Measurements from ENCODE around the gene RPS25.
"Not testable (repeated sequence)": the region's sequence is repeated elsewhere in the genome, so short reads cannot be mapped to it uniquely, and the experiment has no call there.

The RPS25 gene

GRCh38 chr11:119018074-119018938, at the start of gene RPS25, which contains the start of gene TRAPPC4:
Gene RPS25 (minus strand): TSS chr11:119018343. CDS start chr11:119018284, 59 bp downstream.
Gene TRAPPC4 (plus strand): TSS chr11:119018766. CDS start chr11:119018796, 30 bp downstream.
- peak within 1 kb of the TSS; percentile 88 for H3K4me3 ChIP-seq (ENCODE audit: low read depth, low read length)
- TF ChIP-seq CTCF (IDR thresholded peaks at IDR 0.05; ENCODE audit: borderline replicate concordance, insufficient read depth, low read depth, low read length): no peak

GRCh38 chr11:119067371-119068222, 49.5 kb upstream of the RPS25 start, which contains the start of gene VPS11:
Gene VPS11 (plus strand): TSS chr11:119067818. CDS start chr11:119067824, 6 bp downstream.
- H3K4me3 ChIP-seq (ENCODE audit: low read depth, low read length): peak within 1 kb of the TSS; percentile 76
- no peak for TF ChIP-seq CTCF (IDR thresholded peaks at IDR 0.05; ENCODE audit: borderline replicate concordance, insufficient read depth, low read depth, low read length)

GRCh38 chr11:119065369-119065768, 47.2 kb upstream of the RPS25 start:
- no peak overlapping the region for H3K4me3 ChIP-seq (ENCODE audit: low read depth, low read length)
- peak; percentile 72 for TF ChIP-seq CTCF (IDR thresholded peaks at IDR 0.05; ENCODE audit: borderline replicate concordance, insufficient read depth, low read depth, low read length)

- H3K4me3 ChIP-seq (ENCODE audit: low read depth, low read length): no peak overlapping the region
- TF ChIP-seq CTCF (IDR thresholded peaks at IDR 0.05; ENCODE audit: borderline replicate concordance, insufficient read depth, low read depth, low read length): no peak
Observed at GRCh38 chr11:119062779-119063178, 44.6 kb upstream of the RPS25 start.

- no peak overlapping the region for H3K4me3 ChIP-seq (ENCODE audit: low read depth, low read length)
- no peak for TF ChIP-seq CTCF (IDR thresholded peaks at IDR 0.05; ENCODE audit: borderline replicate concordance, insufficient read depth, low read depth, low read length)
Observed at GRCh38 chr11:119061256-119061655, 43.1 kb upstream of the RPS25 start.

GRCh38 chr11:119059128-119059527, 41.0 kb upstream of the RPS25 start:
- not testable (repeated sequence) for H3K4me3 ChIP-seq (ENCODE audit: low read depth, low read length)

GRCh38 chr11:119057000-119057769, 39.0 kb upstream of the RPS25 start, which contains the start of gene HYOU1:
Gene HYOU1 (minus strand): TSS chr11:119057205. CDS start chr11:119056160, 1,045 bp downstream.
- peak within 1 kb of the TSS; percentile 91 for H3K4me3 ChIP-seq (ENCODE audit: low read depth, low read length)
- peak; percentile 29; the same call in 1 of the 2 replicates for TF ChIP-seq CTCF (IDR thresholded peaks at IDR 0.05; ENCODE audit: borderline replicate concordance, insufficient read depth, low read depth, low read length)

Measured in GM12875 (cell line).